RWPE2 (cell line): Measurements from ENCODE around the gene TLK2.

Experiments used
- ATAC-seq: fragments of 200-7000 bp; cut with Tn5 transposase; 3 replicates; pipeline ENCODE4 v1.9.1; 2021; ENCODE audit warnings: low read depth
- DNase-seq: peaks from one replicate; pipeline ENCODE4 v3.0.0-alpha.2; 2020; ENCODE audit warnings: low spot score
- H3K27ac ChIP-seq: fragments of 450-650 bp; 2 replicates; pipeline ENCODE4 v1.5.1; 2017; ENCODE audit warnings: mild to moderate bottlenecking; ENCODE audit not compliant: poor library complexity, severe bottlenecking
- H3K27me3 ChIP-seq: fragments of 250-450 bp; sonication (Bioruptor Pico); 2 replicates; pipeline ENCODE4 v1.5.1; 2021; ENCODE audit warnings: mild to moderate bottlenecking, moderate library complexity; ENCODE audit not compliant: insufficient read depth, poor library complexity, severe bottlenecking
- H3K36me3 ChIP-seq: fragments of 250-450 bp; sonication (Bioruptor Pico); 2 replicates; pipeline ENCODE4 v1.5.1; 2020; ENCODE audit warnings: low read depth, mild to moderate bottlenecking, moderate library complexity
- H3K4me1 ChIP-seq: fragments of 250-450 bp; sonication (Bioruptor Pico); 2 replicates; pipeline ENCODE4 v1.5.1; 2021; ENCODE audit warnings: mild to moderate bottlenecking, moderate library complexity; ENCODE audit not compliant: insufficient read depth, poor library complexity, severe bottlenecking
- H3K4me3 ChIP-seq: fragments of 250-450 bp; sonication (Bioruptor Pico); 2 replicates; pipeline ENCODE4 v1.5.1; 2021; ENCODE audit warnings: mild to moderate bottlenecking, moderate library complexity; ENCODE audit not compliant: severe bottlenecking
- H3K9me3 ChIP-seq: fragments of 250-450 bp; sonication (Bioruptor Pico); 2 replicates; pipeline ENCODE4 v1.5.1; 2021; ENCODE audit warnings: mild to moderate bottlenecking, moderate library complexity; ENCODE audit not compliant: severe bottlenecking
- CTCF ChIP-seq: fragments of 450-650 bp; IDR thresholded peaks from one replicate; pipeline ENCODE4 v1.5.1; 2017; ENCODE audit warnings: mild to moderate bottlenecking, moderate library complexity; ENCODE audit not compliant: poor library complexity, severe bottlenecking

The TLK2 gene

GRCh38 chr17:62615503-62615902, 136.9 kb downstream of the TLK2 start:
- no peaks in the 10 kb centered on the region for H3K27me3 ChIP-seq
- H3K4me3 ChIP-seq = no peak overlapping the region
- no peak overlapping the region for H3K27ac ChIP-seq
- H3K9me3 ChIP-seq = no peaks in the 10 kb centered on the region
- ATAC-seq = no peak
- TF ChIP-seq CTCF = no peak
- peaks cover 30% of the 10 kb centered on the region for H3K36me3 ChIP-seq
- H3K4me1 ChIP-seq = no peaks in the 10 kb centered on the region
- no peak for DNase-seq

DNA sequence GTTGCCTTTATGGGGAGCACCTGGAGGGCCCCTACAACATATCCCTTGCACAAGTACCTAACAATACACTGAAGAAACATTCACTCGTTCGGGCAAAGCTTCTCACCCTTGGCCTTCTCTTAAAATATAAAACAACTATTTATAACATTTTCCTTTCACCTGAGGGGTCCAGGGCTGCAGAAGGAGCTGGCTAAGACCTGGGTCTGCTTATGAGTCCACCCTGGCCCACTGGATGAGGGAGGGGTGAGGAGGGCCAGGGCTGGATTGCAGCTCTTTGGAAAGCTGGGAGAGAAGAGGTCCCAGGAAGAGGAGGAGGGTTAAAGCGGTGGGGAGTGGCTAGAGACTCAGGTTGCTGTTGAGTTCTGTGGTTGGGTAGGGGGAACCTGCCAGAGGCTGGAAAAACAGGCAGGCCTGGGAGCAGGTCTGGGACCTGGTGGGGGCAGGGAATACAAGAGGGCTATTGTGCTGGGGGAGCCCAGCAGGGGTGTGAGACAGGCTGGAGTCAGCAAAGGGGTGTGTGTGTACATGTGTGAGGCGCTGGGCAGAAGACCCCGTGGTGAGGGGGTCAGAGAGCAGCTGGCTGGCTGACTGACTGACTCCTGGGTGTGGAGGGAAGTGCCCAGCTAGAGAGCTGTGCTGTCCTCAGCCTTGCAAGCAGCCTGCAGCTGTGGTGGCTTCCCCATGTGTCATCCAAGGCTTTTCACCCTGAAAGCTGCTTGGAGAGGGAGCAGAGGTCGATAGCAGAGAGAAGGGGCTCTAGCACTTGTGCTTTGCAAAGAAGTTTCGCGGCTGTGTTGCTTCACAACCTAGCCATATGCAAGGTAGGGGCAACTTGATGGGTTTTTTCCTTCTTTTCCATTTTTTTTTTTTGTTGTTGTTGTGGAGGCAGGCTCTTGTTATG, 138.6 kb downstream of the TLK2 start:
- no peak overlapping the region for H3K27ac ChIP-seq
- TF ChIP-seq CTCF = no peak
- no peaks in the 10 kb centered on the region for H3K27me3 ChIP-seq
- no peaks in the 10 kb centered on the region for H3K9me3 ChIP-seq
- DNase-seq (no peak), ATAC-seq (peak; percentile 4; the same call in 1 of the 3 replicates)
- H3K4me1 ChIP-seq = no peaks in the 10 kb centered on the region
- no peak overlapping the region for H3K4me3 ChIP-seq
- peaks cover 13% of the 10 kb centered on the region for H3K36me3 ChIP-seq

- DNase-seq = no peak
- no peak overlapping the region for H3K4me3 ChIP-seq
- H3K27ac ChIP-seq = no peak overlapping the region
Measured at GRCh38 chr17:62617894-62618472, 139.4 kb downstream of the TLK2 start.

DNA sequence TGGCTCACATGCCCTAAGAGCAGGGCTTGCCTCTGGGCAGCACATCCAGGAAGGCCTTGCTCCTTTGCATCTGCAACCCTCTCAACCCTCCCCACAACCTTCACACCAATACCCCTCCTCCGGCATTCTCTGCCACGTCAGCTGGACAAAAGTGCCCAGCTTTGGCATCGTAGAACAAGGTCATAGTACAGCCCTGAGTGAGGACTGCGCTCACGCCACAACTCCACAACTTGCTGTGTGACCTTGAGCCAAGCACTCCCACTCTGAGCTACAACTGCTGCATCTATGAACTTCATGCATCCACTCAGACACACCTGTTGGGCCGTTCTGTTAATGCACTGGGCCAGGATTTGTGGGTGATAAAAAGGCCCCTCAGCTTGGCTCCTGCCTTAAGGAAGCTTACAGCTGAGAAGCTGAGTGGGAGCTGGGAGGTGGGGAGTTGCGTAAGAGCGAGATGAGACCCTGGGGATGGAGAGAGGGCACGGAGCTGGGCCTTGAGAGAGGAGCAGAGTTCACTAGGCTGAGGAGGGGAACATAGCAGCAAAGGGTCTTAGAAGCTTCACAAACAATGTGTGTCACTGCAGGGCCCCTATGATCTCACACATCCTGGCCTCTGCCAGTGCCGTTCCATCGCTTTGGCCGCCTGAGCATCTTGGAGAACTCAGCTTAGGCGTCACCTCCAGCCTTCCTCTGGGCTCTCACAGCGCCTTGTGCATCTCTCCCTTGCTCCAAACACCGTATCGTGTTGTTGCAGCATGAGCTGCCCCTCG, 140.2 kb downstream of the TLK2 start:
- no peak for ATAC-seq
- Histone ChIP-seq H3K27me3 (no peaks in the 10 kb centered on the region), H3K36me3 (peaks cover 5% of the 10 kb centered on the region; the same call in 1 of the 2 replicates), H3K4me1 (no peaks in the 10 kb centered on the region), H3K9me3 (no peaks in the 10 kb centered on the region), H3K27ac (no peak overlapping the region), H3K4me3 (no peak overlapping the region)
- no peak for TF ChIP-seq CTCF
- DNase-seq = no peak

More at GRCh38 chr17:62617894-62618472, 139.4 kb downstream of the TLK2 start:
- Histone ChIP-seq H3K9me3 (no peaks in the 10 kb centered on the region), H3K4me1 (no peaks in the 10 kb centered on the region), H3K27me3 (no peaks in the 10 kb centered on the region), H3K36me3 (peaks cover 12% of the 10 kb centered on the region; the same call in 1 of the 2 replicates)
- ATAC-seq = peak; percentile 26; the same call in 1 of the 3 replicates
- TF ChIP-seq CTCF = no peak
